LNCaP clone FGC (cell line): ENCODE measurements around the gene FRS2.

ENCODE experiments used
- DNase-seq: peaks from one replicate; pipeline ENCODE4 v3.0.0-alpha.2; 2011; ENCODE audit warnings: low read depth
- H3K4me3 ChIP-seq: 2 replicates; pipeline ENCODE4 v1.5.1; 2011; ENCODE audit warnings: mild to moderate bottlenecking, low read depth, low read length, control low read depth
- TF ChIP-seq, protein P1 (sequence below): IDR thresholded peaks from 2 replicates; pipeline ENCODE4 v1.5.1; 2012; ENCODE audit warnings: mild to moderate bottlenecking; ENCODE audit not compliant: control insufficient read depth, insufficient read depth; ENCODE audit errors: extremely low read depth

The FRS2 gene

DNA sequence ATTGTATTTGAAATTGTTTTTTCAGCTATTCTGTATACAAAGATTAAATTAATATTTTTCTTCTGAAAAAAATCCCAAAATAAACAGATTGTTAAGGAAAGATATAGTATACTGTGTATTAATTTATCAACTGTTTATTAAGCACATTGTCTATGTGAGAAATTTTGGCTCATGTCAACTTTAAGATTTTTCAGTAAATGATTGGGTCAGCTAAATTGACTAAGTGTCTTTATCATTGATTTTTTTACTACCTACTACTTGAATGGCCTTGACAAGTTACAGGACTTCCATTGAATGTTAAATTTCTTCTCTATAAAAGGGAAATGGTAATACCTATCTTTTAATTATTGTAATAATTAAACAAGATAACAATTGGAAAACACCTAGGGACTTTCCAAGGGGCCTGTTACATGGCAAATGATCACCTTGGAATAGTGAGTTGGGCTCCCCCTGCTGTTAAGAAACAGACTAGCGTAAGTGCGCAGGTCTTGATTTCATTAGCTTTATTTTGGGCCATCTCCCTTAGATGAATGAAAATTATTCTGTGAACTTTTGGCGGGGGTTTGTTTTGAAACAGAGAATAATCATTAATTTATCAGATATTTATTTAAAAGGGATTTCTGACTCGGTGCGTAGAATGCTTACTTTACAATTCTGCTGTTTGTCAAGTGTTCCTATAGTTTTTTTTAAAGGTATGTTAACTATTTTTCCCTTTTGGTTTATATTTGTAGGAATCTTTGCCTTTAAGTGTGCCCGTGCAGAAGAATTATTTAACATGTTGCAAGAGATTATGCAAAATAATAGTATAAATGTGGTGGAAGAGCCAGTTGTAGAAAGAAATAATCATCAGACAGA is 100.6 kb downstream of the FRS2 start:
- TF ChIP-seq, protein P1, sequence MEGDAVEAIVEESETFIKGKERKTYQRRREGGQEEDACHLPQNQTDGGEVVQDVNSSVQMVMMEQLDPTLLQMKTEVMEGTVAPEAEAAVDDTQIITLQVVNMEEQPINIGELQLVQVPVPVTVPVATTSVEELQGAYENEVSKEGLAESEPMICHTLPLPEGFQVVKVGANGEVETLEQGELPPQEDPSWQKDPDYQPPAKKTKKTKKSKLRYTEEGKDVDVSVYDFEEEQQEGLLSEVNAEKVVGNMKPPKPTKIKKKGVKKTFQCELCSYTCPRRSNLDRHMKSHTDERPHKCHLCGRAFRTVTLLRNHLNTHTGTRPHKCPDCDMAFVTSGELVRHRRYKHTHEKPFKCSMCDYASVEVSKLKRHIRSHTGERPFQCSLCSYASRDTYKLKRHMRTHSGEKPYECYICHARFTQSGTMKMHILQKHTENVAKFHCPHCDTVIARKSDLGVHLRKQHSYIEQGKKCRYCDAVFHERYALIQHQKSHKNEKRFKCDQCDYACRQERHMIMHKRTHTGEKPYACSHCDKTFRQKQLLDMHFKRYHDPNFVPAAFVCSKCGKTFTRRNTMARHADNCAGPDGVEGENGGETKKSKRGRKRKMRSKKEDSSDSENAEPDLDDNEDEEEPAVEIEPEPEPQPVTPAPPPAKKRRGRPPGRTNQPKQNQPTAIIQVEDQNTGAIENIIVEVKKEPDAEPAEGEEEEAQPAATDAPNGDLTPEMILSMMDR = peak; percentile 89
- DNase-seq = no peak
- no peak overlapping the region for H3K4me3 ChIP-seq

DNA sequence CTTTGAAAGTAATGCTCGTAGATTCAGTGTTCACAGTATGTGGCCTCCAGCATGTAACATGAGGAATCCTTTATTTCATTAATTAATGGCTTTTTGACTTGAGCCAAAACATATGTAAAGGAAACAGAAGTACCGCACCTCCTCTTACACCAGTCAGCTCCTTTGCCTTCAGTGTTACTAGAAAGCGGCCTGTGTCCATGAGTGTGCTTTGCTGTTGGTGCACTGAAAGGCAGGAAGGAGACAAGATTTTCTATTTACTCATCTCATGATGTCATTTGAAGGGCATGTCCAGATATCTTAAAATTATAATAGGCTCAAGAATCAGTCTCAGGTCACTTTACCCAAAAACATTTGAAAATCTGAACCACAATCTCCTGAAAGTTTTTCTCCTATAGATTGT is 105.2 kb downstream of the FRS2 start:
- TF ChIP-seq, protein P1 = no peak
- DNase-seq = no peak
- no peak overlapping the region for H3K4me3 ChIP-seq

DNA sequence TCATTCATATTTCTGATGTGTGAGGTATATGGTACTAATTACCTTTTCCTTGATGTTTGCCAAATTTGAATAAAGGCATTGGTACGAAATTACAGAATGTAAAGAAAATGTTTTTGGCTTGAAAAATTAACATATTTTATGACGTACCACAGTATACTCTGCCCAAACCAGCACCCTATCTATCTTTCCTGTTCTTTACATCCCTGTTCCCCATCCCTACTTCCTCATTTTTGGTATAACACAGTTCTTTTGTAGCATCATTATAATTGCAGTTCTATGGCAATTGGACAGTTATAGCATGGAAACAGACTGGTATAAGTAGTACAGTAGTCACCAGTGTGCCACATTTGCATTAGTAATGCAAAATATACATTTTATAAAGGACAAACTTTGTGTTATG is 108.1 kb downstream of the FRS2 start:
- TF ChIP-seq, protein P1 = no peak
- no peak for DNase-seq
- H3K4me3 ChIP-seq = no peak overlapping the region

DNA sequence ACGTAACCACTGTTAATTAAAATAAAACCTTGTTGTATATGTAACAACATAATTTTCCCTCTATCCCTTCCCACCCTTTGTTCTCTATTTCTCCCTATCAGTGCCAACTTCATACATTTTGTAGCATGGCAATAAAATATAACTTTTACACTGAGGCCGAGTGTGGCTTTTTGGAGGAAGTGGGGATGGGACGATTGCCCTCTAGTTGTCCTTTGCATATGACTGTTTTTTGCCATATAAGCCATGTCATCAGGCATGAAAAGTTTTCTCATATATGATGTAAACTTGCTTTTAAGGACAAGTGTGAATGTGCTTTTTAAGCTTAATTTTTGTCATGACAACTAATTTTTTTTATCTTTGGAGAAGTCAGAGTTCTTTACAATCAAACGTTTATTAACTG is 108.8 kb downstream of the FRS2 start:
- DNase-seq = no peak
- TF ChIP-seq, protein P1 = no peak
- no peak overlapping the region for H3K4me3 ChIP-seq

DNA sequence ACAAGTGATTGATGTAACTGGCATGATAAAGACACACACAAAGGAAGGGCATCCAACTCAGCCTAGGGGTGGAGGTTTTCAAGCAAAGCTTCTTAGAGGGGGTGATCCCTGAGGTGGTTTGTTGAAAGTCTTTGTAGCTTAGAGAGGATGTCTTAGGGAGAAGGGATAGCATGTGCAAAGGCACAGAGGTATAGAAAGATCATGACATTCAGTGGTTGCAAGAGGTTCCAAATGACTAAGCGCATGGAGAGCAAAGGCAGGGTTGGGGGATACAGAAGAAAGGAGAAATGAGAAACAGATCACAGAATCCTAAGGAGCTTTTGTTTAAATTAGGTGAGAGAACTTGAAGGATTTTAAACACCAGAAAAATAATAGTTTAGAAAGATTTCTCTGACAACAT is 109.9 kb downstream of the FRS2 start:
- no peak overlapping the region for H3K4me3 ChIP-seq
- DNase-seq = no peak
- TF ChIP-seq, protein P1 = no peak

DNA sequence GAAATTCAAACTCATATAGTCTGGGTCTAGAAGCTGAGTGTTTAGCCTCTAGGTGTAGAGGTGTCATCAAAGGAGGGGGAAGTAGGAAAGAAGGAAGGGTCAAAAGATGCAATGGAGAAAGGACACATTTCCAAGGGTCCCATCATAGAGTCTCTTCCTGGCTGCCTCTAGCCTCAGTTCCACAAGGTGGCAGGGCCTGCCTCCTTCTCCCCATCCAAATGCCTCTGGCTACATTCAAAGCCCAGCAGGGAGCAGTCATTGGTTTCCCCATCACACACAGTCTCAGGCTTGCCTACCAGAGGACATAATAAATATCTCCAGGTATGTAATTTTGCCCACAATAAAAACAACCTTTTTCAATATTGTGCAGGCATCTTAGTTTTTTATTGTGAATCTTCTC is 113.0 kb downstream of the FRS2 start:
- TF ChIP-seq, protein P1 = no peak
- DNase-seq = no peak
- no peak overlapping the region for H3K4me3 ChIP-seq
